Endothelial cell of umbilical vein (primary cell): ENCODE data around the gene ACBD5. TPM values are rescaled to one million over a fixed set of nuclear protein-coding genes. Genes with fewer than 3 reads are reported as not detected.
"Not testable (repeated sequence)": the region's sequence is repeated elsewhere in the genome, so short reads cannot be mapped to it uniquely, and the experiment has no call there.

Source experiments
- BruUV-seq: library from RNA; stranded (reverse); fragments of 400-500 nt; replicated peaks from 2 replicates; lab custom pipeline; 2021; lab: Mats Ljungman, UMichigan
- CTCF ChIA-PET: fragments of 300-600, 350-600 bp; sonication (Branson Sonifier 250); formaldehyde crosslinking; loops from one replicate; lab custom pipeline; 2021; ENCODE audit warnings: antibody characterized with exemption, inconsistent platforms; lab: Charles Lee
- POLR2A ChIA-PET: fragments of 300-600, 350-600 bp; sonication (Branson Sonifier 250); formaldehyde crosslinking; loops from one replicate; lab custom pipeline; 2021; ENCODE audit warnings: antibody characterized with exemption, inconsistent platforms; lab: Charles Lee
- DNase-seq: peaks from one replicate; pipeline ENCODE4 v3.0.0-alpha.2; 2011; ENCODE audit warnings: low read depth, low spot score
- FAIRE-seq: peaks from 2 replicates; lab custom pipeline; 2011; peaks lifted over from hg19 to GRCh38; lab: Jason Lieb, UNC
- H2AFZ ChIP-seq: 2 replicates; pipeline ENCODE4 v1.6.0; 2012; ENCODE audit warnings: low read depth, low read length, control low read depth, inconsistent platforms
- H3K27ac ChIP-seq: 2 replicates; pipeline ENCODE4 v1.5.1; 2011; ENCODE audit warnings: low read depth, mild to moderate bottlenecking, control low read depth, low read length, moderate library complexity; ENCODE audit not compliant: insufficient read depth
- H3K27me3 ChIP-seq, 2 experiments: 2 replicates each; pipeline versions ENCODE4 v1.6.0 to v1.6.1; 2011; ENCODE audit warnings: low read length in 2 of 2, mixed read lengths in 1 of 2; ENCODE audit not compliant: control insufficient read depth in 2 of 2, insufficient read depth in 2 of 2
- H3K36me3 ChIP-seq, 2 experiments: 2 replicates in 1 of 2; 3 replicates in 1 of 2; pipeline ENCODE4 v1.5.1; 2011; ENCODE audit warnings: low read length in 2 of 2, mild to moderate bottlenecking in 1 of 2, moderate library complexity in 1 of 2; ENCODE audit not compliant: control insufficient read depth in 2 of 2, insufficient read depth in 2 of 2; ENCODE audit errors: extremely low read depth in 1 of 2
- H3K4me1 ChIP-seq: 3 replicates; pipeline ENCODE4 v1.5.1; 2011; ENCODE audit warnings: mild to moderate bottlenecking, low read length; ENCODE audit not compliant: control insufficient read depth, insufficient read depth; ENCODE audit errors: extremely low read depth
- H3K4me2 ChIP-seq: 2 replicates; pipeline ENCODE4 v1.6.1; 2011; ENCODE audit warnings: low read length, control low read depth, mixed read lengths; ENCODE audit not compliant: insufficient read depth
- H3K4me3 ChIP-seq, 3 experiments: fragments of 200-600 bp in 1 of 3; sonication (generic), shearing (Covaris generic) in 1 of 3; replicated peaks in 1 of 3; 2 replicates each; pipeline ENCODE4 v1.5.1; 2011 to 2016; ENCODE audit warnings: control low read depth in 3 of 3, low read length in 3 of 3, mild to moderate bottlenecking in 2 of 3, inconsistent platforms in 1 of 3, low read depth in 1 of 3, moderate library complexity in 1 of 3; ENCODE audit not compliant: insufficient read depth in 1 of 3
- H3K79me2 ChIP-seq: 2 replicates; pipeline ENCODE4 v1.6.0; 2012; ENCODE audit warnings: low read length, inconsistent platforms; ENCODE audit not compliant: control insufficient read depth, insufficient read depth
- H3K9ac ChIP-seq: replicated peaks from 2 replicates; pipeline ENCODE3; 2011; ENCODE audit warnings: low read length, control low read depth; ENCODE audit not compliant: insufficient read depth; ENCODE audit errors: extremely low read depth
- H3K9me1 ChIP-seq: replicated peaks from 3 replicates; pipeline ENCODE4 v1.6.0; 2011; ENCODE audit warnings: mild to moderate bottlenecking, low read length; ENCODE audit not compliant: control insufficient read depth, insufficient read depth; ENCODE audit errors: extremely low read depth
- H3K9me3 ChIP-seq: replicated peaks from 2 replicates; pipeline ENCODE4 v1.5.1; 2012; ENCODE audit warnings: low read length, inconsistent platforms; ENCODE audit not compliant: control insufficient read depth, insufficient read depth
- H4K20me1 ChIP-seq: replicated peaks from 2 replicates; pipeline ENCODE3; 2011; ENCODE audit warnings: mild to moderate bottlenecking, low read length; ENCODE audit not compliant: control insufficient read depth, insufficient read depth; ENCODE audit errors: extremely low read depth
- EZH2 ChIP-seq: IDR thresholded peaks from 2 replicates; pipeline ENCODE4 v1.6.1; 2012; ENCODE audit warnings: borderline replicate concordance, low read depth, mild to moderate bottlenecking, moderate library complexity, low read length, inconsistent platforms; ENCODE audit not compliant: severe bottlenecking
- FOS ChIP-seq: IDR thresholded peaks from 2 replicates; pipeline ENCODE4 v1.6.1; 2011; ENCODE audit warnings: mild to moderate bottlenecking, low read length, moderate library complexity, borderline replicate concordance; ENCODE audit not compliant: insufficient read depth
- GATA2 ChIP-seq: IDR thresholded peaks from 2 replicates; pipeline ENCODE4 v1.7.0; 2011; ENCODE audit warnings: low read depth, mild to moderate bottlenecking, moderate library complexity, mixed read lengths, low read length; ENCODE audit not compliant: insufficient read length, insufficient read depth
- JUN ChIP-seq: IDR thresholded peaks from 2 replicates; pipeline ENCODE4 v1.6.1; 2011; ENCODE audit warnings: borderline replicate concordance, low read depth; ENCODE audit not compliant: insufficient read length, insufficient read depth
- MYC ChIP-seq: IDR thresholded peaks from one replicate; pipeline ENCODE4 v1.6.1; 2011; ENCODE audit warnings: mild to moderate bottlenecking, low read depth, low read length
- POLR2A ChIP-seq: IDR thresholded peaks from 2 replicates; pipeline ENCODE4 v1.6.1; 2012; ENCODE audit warnings: low read depth, mild to moderate bottlenecking, control low read depth, low read length
- POLR2AphosphoS5 ChIP-seq: IDR thresholded peaks from 2 replicates; pipeline ENCODE4 v1.6.1; 2012; ENCODE audit warnings: low read depth, mild to moderate bottlenecking, control low read depth, low read length, moderate library complexity; ENCODE audit not compliant: insufficient read depth
- dilution Hi-C: fragments of 300-500 bp; cut with MboI; formaldehyde crosslinking; loops from one replicate; pipeline ENCODE4 v1.15.0; 2019; ENCODE audit warnings: low sequenced_read_pairs; ENCODE audit not compliant: extremely low pct_ligation_motif_present
- intact Hi-C: fragments of 100-400 bp; cut with micrococcal nuclease; formaldehyde crosslinking; loops from one replicate; pipeline ENCODE4 v1.10.0; 2022
- polyA plus RNA-seq, 4 experiments: library from polyadenylated mRNA; depleted of rRNA in 3 of 4; stranded (reverse) in 3 of 4; unstranded in 1 of 4; fragments of >200 nt; gene quantifications; 2 replicates each; pipeline versions ENCODE4 v1.2.1 to v1.2.3, GENCODE V29; 2011 to 2012; ENCODE audit warnings: missing spikeins in 1 of 4
- total RNA-seq: library from RNA; stranded (reverse); gene quantifications from 2 replicates; pipeline ENCODE4 v1.2.3, GENCODE V29; 2021
- TF ChIP-seq, protein P1 (sequence below), 2 donors: IDR thresholded peaks; 1 replicate in 1 of 2; 2 replicates in 1 of 2; pipeline ENCODE4 v1.5.1; 2011; ENCODE audit warnings: low read length in 2 of 2, mild to moderate bottlenecking in 2 of 2, moderate library complexity in 2 of 2, control low read depth in 1 of 2, inconsistent platforms in 1 of 2, low read depth in 1 of 2; ENCODE audit not compliant: insufficient read depth in 1 of 2; ENCODE audit errors: extremely low read depth in 1 of 2
- TF ChIP-seq, protein P2 (sequence below): IDR thresholded peaks from 2 replicates; pipeline ENCODE4 v1.6.1; 2011; ENCODE audit not compliant: insufficient read depth, insufficient read length

Gene ACBD5
- total and polyA plus RNA-seq, 2 donors (not counting 3 experiments of a cell fraction or from before 2014, with no cell fraction given) = 6.6 to 21.5 TPM

DNA sequence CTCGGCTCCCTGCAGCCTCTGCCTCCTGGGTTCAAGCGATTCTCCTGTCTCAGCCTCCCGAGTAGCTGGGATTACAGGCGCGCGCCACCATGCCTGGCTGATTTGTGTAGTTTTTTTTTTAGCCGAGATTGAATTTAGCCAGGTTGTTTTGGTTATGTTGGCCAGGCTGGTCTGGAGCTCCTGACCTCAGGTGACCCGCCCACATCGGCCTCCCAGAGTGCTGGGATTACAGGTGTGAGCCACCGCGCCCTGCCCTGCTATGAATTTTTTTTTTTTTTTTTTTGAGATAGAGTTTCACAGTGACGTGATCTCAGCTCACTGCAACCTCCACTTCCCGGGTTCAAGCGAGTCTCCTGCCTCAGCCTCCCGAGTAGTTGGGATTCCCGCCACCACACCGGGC, 84.0 kb downstream of the ACBD5 start:
- dilution Hi-C loops, H3K9me3 ChIP-seq, DNase-seq, H4K20me1 ChIP-seq, BruUV-seq, H3K36me3 ChIP-seq, H3K9me1 ChIP-seq, FAIRE-seq, H2AFZ ChIP-seq, H3K27me3 ChIP-seq: not testable (repeated sequence)
- intact Hi-C loops = loop anchor here (5.0 kb wide), 1 partner anchor 206 kb away; no protein-coding TSS in a partner anchor
- peaks cover 52% of the 10 kb centered on the region for H3K79me2 ChIP-seq
- peak overlapping the region; percentile 74 to 95 (median 75) for H3K4me3 ChIP-seq
- POLR2A ChIA-PET = interaction anchor here (0.7 kb wide), 1 partner anchor 13 kb away, joined by 4 read pairs; no protein-coding TSS in a partner anchor
- H3K4me2 ChIP-seq = peak overlapping the region; percentile 81
- H3K27ac ChIP-seq = peak overlapping the region; percentile 92
- CTCF ChIA-PET = interaction anchor here (1.9 kb wide), 1 partner anchor 67 kb away, joined by 9 read pairs; no protein-coding TSS in a partner anchor
- H3K4me1 ChIP-seq = peaks cover 13% of the 10 kb centered on the region
- H3K9ac ChIP-seq = peak overlapping the region; percentile 94

DNA sequence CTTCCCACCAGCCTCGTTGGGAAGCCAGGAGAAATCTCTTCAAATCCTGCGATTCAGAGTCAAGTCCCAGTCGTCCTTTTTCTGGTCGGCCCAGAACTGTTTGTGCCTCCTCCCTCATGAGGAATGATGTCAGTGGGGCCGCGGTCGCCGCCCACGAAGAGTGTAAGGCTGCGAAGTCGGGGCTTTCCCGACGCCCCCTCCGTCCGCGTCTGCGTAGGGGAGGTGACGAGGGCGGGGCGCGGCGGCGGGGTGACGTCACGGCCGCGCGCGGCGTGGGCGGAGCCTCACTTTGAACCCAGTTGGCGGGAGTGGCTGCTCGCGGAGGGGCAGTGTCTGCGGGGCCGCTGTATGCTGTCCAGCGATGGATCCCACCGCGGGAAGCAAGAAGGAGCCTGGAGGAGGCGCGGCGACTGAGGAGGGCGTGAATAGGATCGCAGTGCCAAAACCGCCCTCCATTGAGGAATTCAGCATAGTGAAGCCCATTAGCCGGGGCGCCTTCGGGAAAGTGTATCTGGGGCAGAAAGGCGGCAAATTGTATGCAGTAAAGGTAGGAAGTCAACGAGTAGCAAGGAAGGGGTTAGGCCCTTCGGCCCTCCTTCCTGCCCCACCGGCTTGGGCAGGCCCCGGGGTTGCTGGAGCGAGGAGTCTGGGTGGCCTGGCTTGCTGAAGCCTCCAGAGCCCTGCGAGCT, 85.4 kb downstream of the ACBD5 start, which contains the start of gene MASTL:
Gene MASTL (plus strand): TSS at position 287 of the 689 bp plus-strand sequence. CDS start 75 bp downstream, at position 362.
- Histone ChIP-seq H3K79me2 (peaks cover 65% of the 10 kb centered on the region), H2AFZ (peak within 1 kb of the TSS; percentile 93), H3K36me3 (peaks cover 0 to 2% of the 10 kb centered on the region in 2 experiments), H3K27me3 (no peaks in the 10 kb centered on the region), H3K4me2 (peak within 1 kb of the TSS; percentile 97), H4K20me1 (peaks cover 2% of the 10 kb centered on the region), H3K4me3 (peak within 1 kb of the TSS; percentile 74 to 95 (median 75)), H3K27ac (peak within 1 kb of the TSS; percentile 92), H3K9ac (peak within 1 kb of the TSS; percentile 98), H3K4me1 (peaks cover 13% of the 10 kb centered on the region), H3K9me1 (no peaks in the 10 kb centered on the region), H3K9me3 (no peaks in the 10 kb centered on the region)
- CTCF ChIA-PET = interaction anchor here (1.6 to 2.0 kb wide), 2 partner anchors 37 to 69 kb away, joined by 3 to 9 read pairs (median 9); no protein-coding TSS in a partner anchor
- peak; percentile 84 for FAIRE-seq
- dilution Hi-C loops = no loop called here
- DNase-seq = peak; percentile 95
- TF ChIP-seq, protein P1, sequence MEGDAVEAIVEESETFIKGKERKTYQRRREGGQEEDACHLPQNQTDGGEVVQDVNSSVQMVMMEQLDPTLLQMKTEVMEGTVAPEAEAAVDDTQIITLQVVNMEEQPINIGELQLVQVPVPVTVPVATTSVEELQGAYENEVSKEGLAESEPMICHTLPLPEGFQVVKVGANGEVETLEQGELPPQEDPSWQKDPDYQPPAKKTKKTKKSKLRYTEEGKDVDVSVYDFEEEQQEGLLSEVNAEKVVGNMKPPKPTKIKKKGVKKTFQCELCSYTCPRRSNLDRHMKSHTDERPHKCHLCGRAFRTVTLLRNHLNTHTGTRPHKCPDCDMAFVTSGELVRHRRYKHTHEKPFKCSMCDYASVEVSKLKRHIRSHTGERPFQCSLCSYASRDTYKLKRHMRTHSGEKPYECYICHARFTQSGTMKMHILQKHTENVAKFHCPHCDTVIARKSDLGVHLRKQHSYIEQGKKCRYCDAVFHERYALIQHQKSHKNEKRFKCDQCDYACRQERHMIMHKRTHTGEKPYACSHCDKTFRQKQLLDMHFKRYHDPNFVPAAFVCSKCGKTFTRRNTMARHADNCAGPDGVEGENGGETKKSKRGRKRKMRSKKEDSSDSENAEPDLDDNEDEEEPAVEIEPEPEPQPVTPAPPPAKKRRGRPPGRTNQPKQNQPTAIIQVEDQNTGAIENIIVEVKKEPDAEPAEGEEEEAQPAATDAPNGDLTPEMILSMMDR (IDR thresholded peaks at IDR 0.05; ENCODE audit: extremely low read depth in 1 of 2, insufficient read depth in 1 of 2, low read depth in 1 of 2, low read length in 2 of 2) = no peak
- TF ChIP-seq POLR2A (peak; percentile 58), JUN (peak; percentile 36), GATA2 (no peak), EZH2 (no peak), FOS (no peak), MYC (no peak), POLR2AphosphoS5 (peak; percentile 82)
- TF ChIP-seq, protein P2, sequence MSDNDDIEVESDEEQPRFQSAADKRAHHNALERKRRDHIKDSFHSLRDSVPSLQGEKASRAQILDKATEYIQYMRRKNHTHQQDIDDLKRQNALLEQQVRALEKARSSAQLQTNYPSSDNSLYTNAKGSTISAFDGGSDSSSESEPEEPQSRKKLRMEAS = no peak
- intact Hi-C loops = loop anchor here (1.0 to 5.0 kb wide), 3 partner anchors 37 to 207 kb away; no protein-coding TSS in a partner anchor
- POLR2A ChIA-PET = no interaction called here
- no TSS peak for BruUV-seq
